ENCODE measurements around the gene GRB7.

The GRB7 gene

GRCh38 chr17:39775031-39775430 is 37.3 kb downstream of the GRB7 start:
- DNase-seq: no peak

GRCh38 chr17:39776252-39776651 is 38.5 kb downstream of the GRB7 start:
- no peak for DNase-seq

GRCh38 chr17:39777534-39778365 is 40.0 kb downstream of the GRB7 start:
- no peak for DNase-seq

GRCh38 chr17:39781031-39781860 is 43.5 kb downstream of the GRB7 start:
- DNase-seq: no peak

- DNase-seq: no peak
These were observed 44.1 kb downstream of the GRB7 start for GRCh38 chr17:39781861-39782213.

GRCh38 chr17:39782481-39782880 is 44.7 kb downstream of the GRB7 start:
- no peak for DNase-seq

GRCh38 chr17:39782980-39783379 is 45.2 kb downstream of the GRB7 start:
- no peak for DNase-seq

GRCh38 chr17:39787041-39787440 is 49.3 kb downstream of the GRB7 start:
- DNase-seq: no peak

GRCh38 chr17:39787743-39788484 is 50.2 kb downstream of the GRB7 start:
- DNase-seq: no peak

GRCh38 chr17:39791111-39791992 is 53.6 kb downstream of the GRB7 start:
- DNase-seq: no peak

- DNase-seq: no peak
These were observed 54.9 kb downstream of the GRB7 start for GRCh38 chr17:39792526-39793221.

GRCh38 chr17:39793301-39793872 is 55.6 kb downstream of the GRB7 start:
- DNase-seq: no peak

- no peak for DNase-seq
These were observed 56.7 kb downstream of the GRB7 start for GRCh38 chr17:39794249-39794970.
